ENCODE results near the gene HS3ST4.

The HS3ST4 gene

GRCh38 chr16:25823891-25824290 lies 132.1 kb downstream of the HS3ST4 start:
- no peak for DNase-seq (ENCODE audit: low read depth in 4 of 4, low spot score in 1 of 4)

GRCh38 chr16:25827709-25828108 lies 135.9 kb downstream of the HS3ST4 start:
- DNase-seq (ENCODE audit: low read depth in 4 of 4, low spot score in 1 of 4): no peak

GRCh38 chr16:25828510-25828909 lies 136.8 kb downstream of the HS3ST4 start:
- no peak for DNase-seq (ENCODE audit: low read depth in 4 of 4, low spot score in 1 of 4)

GRCh38 chr16:25832291-25832690 lies 140.5 kb downstream of the HS3ST4 start:
- DNase-seq (ENCODE audit: low read depth in 4 of 4, low spot score in 1 of 4): no peak

- no peak for DNase-seq (ENCODE audit: low read depth in 4 of 4, low spot score in 1 of 4)
Observed at GRCh38 chr16:25834101-25834500, 142.3 kb downstream of the HS3ST4 start.

GRCh38 chr16:25835126-25835525 lies 143.4 kb downstream of the HS3ST4 start:
- no peak for DNase-seq (ENCODE audit: low read depth in 4 of 4, low spot score in 1 of 4)

- DNase-seq (ENCODE audit: low read depth in 4 of 4, low spot score in 1 of 4): peak in 1 of 4 experiments; percentile 6
Observed at GRCh38 chr16:25838724-25839186, 147.0 kb downstream of the HS3ST4 start.

- DNase-seq (ENCODE audit: low read depth in 4 of 4, low spot score in 1 of 4): no peak
Observed at GRCh38 chr16:25841761-25842160, 150.0 kb downstream of the HS3ST4 start.

- DNase-seq (ENCODE audit: low read depth in 4 of 4, low spot score in 1 of 4): no peak
Observed at GRCh38 chr16:25845901-25846300, 154.1 kb downstream of the HS3ST4 start.

- no peak for DNase-seq (ENCODE audit: low read depth in 4 of 4, low spot score in 1 of 4)
Observed at GRCh38 chr16:25854141-25854540, 162.4 kb downstream of the HS3ST4 start.

- DNase-seq (ENCODE audit: low read depth in 4 of 4, low spot score in 1 of 4): no peak
Observed at GRCh38 chr16:25855063-25855462, 163.3 kb downstream of the HS3ST4 start.

- no peak for DNase-seq (ENCODE audit: low read depth in 4 of 4, low spot score in 1 of 4)
Observed at GRCh38 chr16:25855818-25856217, 164.1 kb downstream of the HS3ST4 start.

- DNase-seq (ENCODE audit: low read depth in 4 of 4, low spot score in 1 of 4): no peak
Observed at GRCh38 chr16:25859645-25860044, 167.9 kb downstream of the HS3ST4 start.

- DNase-seq (ENCODE audit: low read depth in 4 of 4, low spot score in 1 of 4): no peak
Observed at GRCh38 chr16:25867041-25867440, 175.3 kb downstream of the HS3ST4 start.

- no peak for DNase-seq (ENCODE audit: low read depth in 4 of 4, low spot score in 1 of 4)
Observed at GRCh38 chr16:25868106-25868505, 176.3 kb downstream of the HS3ST4 start.

GRCh38 chr16:25868706-25869370 lies 177.1 kb downstream of the HS3ST4 start:
- no peak for DNase-seq (ENCODE audit: low read depth in 4 of 4, low spot score in 1 of 4)

- no peak for DNase-seq (ENCODE audit: low read depth in 4 of 4, low spot score in 1 of 4)
Observed at GRCh38 chr16:25872369-25873070, 180.8 kb downstream of the HS3ST4 start.

- DNase-seq (ENCODE audit: low read depth in 4 of 4, low spot score in 1 of 4): no peak
Observed at GRCh38 chr16:25874196-25874595, 182.4 kb downstream of the HS3ST4 start.

- DNase-seq (ENCODE audit: low read depth in 4 of 4, low spot score in 1 of 4): no peak
Observed at GRCh38 chr16:25875956-25876598, 184.3 kb downstream of the HS3ST4 start.

- no peak for DNase-seq (ENCODE audit: low read depth in 4 of 4, low spot score in 1 of 4)
Observed at GRCh38 chr16:25877103-25877502, 185.3 kb downstream of the HS3ST4 start.

- no peak for DNase-seq (ENCODE audit: low read depth in 4 of 4, low spot score in 1 of 4)
Observed at GRCh38 chr16:25886598-25886997, 194.8 kb downstream of the HS3ST4 start.

GRCh38 chr16:25888868-25889267 lies 197.1 kb downstream of the HS3ST4 start:
- no peak for DNase-seq (ENCODE audit: low read depth in 4 of 4, low spot score in 1 of 4)

All from stimulated activated CD4-positive, alpha-beta T cell treated with anti-CD3 and anti-CD28 coated beads, Interleukin-1b, Interleukin-23, amount 100 ng/mL, for 24 hours (primary cell).